NCI-H2227 (cell line): ENCODE data around the gene KHSRP.

Experiments used
- DNase-seq: peaks from one replicate; lab custom pipeline; 2025; ENCODE audit not compliant: unreplicated experiment; lab: John Stamatoyannopoulos, UW

Gene KHSRP

DNA sequence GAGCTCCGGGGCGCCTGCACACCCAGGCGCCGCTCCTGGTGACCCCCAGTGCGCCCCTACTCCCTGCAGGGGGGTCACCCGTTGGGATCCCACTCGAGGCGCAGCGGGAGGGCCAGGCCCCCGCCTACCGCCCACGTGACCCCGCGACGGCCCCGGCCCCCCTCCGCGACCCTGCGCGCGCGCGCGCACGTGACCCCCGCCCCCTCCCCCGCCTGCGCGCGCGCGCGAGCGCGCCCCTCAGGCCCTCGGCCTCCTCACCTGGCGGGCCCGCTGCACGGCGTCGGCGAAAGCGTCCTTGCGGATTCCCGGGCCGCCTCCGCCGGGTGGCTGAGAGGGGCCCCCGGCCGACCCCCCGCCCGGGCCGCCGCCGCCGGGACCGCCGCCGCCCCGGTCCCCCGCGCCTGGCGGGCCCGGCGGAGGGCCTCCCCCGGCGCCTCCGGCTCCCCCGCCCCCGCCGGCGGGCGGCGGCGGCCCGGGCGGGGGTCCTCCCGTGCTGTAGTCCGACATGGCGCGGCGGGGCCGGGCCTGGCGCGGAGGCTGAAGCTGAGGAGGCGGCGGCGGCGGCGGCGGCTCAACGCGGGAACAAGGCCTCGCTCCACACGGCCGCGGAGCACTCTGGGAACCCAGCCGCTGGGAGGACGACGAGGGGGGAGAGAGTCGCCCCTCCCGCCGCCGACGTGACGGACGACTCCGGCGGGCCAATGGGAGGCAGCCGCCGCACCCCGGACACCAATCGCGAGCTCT is at the start of gene KHSRP:
TSS of gene KHSRP (minus strand) at position 617 of the 744 bp plus-strand sequence. CDS start at position 507, 110 bp downstream.
- peak; percentile 40 for DNase-seq

- no peak for DNase-seq
Observed at GRCh38 chr19:6473647-6474046, 49.0 kb upstream of the KHSRP start.

- DNase-seq = no peak
Observed at GRCh38 chr19:6472713-6473112, 48.1 kb upstream of the KHSRP start.

DNA sequence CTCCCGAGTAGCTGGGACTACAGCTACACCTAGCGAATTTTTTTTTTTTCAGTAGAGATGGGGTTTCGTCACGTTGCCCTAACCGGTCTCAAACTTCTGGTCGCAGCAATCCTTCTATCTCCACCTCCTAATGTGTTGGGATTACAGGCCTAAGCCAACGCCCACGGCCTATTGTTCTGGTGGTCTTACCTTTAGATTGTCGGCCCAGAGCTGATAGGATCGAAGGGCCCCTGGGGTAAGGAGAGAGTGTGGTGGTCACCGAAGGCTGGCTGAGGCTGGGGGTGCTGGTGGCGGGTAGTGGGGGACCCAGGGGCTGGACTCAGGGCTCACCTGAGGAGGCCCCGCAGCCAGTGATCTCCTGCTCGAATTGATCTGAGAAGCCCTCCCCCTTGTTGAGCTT is 46.5 kb upstream of the KHSRP start:
- no peak for DNase-seq

- no peak for DNase-seq
Observed at GRCh38 chr19:6470173-6470572, 45.6 kb upstream of the KHSRP start.

GRCh38 chr19:6467384-6467783 is 42.8 kb upstream of the KHSRP start:
- DNase-seq = no peak

- no peak for DNase-seq
Observed at GRCh38 chr19:6466526-6467248, 42.1 kb upstream of the KHSRP start.

DNA sequence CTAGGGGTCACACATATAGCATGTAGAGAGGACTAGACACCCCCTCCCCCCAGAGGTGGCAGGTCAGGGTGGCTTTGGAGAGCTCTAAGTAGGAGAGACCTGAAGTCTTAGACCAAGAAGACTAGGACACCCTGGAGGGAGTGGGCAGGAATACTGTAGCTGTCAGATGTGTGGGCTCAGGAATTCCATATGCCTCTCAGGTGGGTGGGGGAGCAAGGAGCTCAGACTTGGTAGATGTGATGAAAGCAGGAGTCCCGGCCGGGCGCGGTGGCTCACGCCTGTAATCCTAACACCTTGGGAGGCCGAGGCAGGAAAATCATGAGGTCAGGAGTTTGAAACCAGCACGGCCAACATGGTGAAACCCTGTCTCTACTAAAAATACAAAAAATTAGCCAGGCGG is 41.1 kb upstream of the KHSRP start:
- DNase-seq = no peak

GRCh38 chr19:6465006-6465405 is 40.4 kb upstream of the KHSRP start:
- DNase-seq = no peak

DNA sequence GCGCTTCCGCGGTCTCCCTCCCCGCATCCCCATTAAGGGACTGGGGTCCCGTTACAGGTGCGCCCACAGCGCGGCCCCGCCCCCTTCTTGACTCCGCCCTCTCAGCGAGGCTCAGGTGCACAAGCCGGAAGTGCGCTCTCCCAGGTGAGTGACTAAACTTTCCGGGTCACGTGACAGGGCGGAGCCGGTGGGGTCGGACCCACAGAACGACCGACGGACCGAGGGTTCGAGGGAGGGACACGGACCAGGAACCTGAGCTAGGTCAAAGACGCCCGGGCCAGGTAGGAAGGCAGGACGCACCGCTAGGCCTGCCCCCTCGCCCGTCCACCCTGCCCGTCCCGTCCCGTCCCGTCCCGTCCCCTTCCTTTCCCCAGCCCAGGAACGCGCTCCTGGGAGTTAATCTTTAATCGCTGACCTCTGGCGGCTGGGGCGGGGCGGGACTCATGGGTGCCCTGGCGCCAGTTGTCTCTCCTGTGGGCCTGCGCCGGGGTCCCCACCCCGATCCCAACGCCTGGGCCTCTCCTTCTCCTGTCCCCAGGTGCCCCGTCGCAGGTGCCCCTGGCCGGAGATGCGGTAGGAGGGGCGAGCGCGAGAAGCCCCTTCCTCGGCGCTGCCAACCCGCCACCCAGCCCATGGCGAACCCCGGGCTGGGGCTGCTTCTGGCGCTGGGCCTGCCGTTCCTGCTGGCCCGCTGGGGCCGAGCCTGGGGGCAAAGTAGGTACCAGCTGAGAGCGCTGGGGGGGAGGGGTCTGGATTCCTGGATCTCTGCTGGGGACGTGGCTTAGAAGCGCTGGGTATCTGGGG is 39.7 kb upstream of the KHSRP start, which contains the start of gene CRB3:
TSS of gene CRB3 (plus strand) at position 202 of the 804 bp plus-strand sequence. CDS start at position 633, 431 bp downstream.
- no peak for DNase-seq

DNA sequence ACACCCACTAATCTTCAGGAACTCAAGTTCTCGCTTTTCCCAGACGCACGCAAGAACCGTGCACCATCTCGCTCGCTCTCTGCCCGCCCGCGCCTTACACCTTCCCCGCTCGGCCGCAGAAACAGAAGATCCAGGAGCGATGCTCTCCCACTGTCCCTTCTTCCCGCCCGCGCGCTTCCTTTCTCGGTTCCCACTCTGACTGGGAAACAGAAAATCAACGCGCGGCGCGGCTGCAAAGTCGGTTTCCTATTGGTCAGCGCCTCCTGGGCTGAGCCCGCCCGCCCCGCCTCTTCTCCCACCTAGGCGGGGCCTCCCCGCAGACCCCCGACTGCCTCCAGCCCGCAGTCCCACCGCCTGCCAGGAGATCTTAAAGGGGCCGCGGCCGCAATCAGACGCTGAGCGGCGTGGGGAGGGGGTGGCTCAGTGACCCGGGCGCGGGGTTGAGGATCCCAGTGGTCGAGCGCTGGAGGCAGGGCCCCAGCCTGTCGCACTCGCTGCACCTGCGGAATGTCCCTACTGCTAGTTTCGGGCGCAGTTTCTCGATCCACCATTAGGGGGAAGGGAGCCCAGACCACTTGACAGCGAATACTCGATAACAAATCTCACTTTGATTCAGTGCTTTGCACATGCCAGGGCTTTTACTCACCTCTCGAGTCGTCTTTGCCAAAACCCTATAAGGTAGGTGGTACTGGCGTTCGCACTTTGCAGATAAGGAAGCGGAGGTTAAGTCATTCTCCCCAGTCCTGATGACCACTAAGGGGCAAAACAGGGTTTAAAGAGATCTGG is 35.7 kb upstream of the KHSRP start:
- peak; percentile 97 for DNase-seq

GRCh38 chr19:6459262-6460098 is 34.9 kb upstream of the KHSRP start, which contains the start of gene SLC25A23:
Gene SLC25A23 (minus strand): TSS chr19:6459792. CDS start chr19:6459628, 164 bp downstream.
- peak; percentile 69 for DNase-seq

DNA sequence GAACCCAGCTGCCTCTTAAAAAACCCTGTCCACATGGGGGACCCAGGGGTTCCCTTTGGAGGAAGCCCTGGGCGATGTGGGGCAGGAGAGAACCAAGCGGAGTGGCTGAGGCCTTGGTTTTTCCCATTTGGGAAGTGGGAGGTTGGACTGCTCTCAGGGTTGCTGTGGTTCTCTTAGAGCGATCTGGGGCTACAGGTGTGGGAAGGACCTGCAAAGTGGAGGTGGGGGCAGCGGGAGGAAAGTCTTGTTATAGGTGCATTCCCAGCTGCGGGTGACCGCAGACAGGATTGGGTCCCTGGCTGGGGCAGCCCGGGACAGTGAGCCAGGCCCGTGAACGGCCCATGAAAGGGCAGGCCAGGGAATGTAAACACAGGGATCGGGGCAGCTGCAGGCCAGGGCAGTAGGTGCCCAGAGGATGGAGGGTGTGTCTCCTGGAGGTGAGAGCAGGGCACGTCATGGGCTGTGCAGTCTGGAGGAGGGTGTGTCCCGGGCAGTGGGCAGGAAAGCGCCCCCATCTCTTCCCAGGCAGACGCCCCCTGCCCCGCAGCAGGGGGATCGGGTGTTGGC is 34.2 kb upstream of the KHSRP start:
- no peak for DNase-seq

- no peak for DNase-seq
Observed at GRCh38 chr19:6457958-6458694, 33.5 kb upstream of the KHSRP start.

DNA sequence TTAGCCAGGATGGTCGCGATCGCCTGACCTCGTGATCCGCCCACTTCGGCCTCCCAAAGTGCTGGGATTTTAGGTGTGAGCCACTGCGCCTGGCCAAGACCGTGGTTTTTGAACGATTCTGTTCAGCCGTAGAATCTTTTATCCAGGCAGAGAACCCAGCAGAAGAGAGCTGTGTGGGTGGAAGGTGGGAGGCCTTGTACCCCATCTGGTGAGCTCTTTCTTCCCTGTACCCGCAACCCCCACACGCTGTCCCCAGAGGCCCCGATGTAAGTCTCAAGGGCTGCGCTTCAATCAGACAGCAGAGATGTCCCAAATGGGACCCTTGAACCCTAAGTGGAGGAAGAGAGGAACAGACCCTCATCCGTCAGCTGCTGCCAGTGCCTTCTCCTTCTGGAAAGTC is 31.3 kb upstream of the KHSRP start:
- no peak for DNase-seq

- DNase-seq = no peak
Observed at GRCh38 chr19:6453951-6454565, 29.4 kb upstream of the KHSRP start.

GRCh38 chr19:6452899-6453298 is 28.3 kb upstream of the KHSRP start:
- no peak for DNase-seq

GRCh38 chr19:6452223-6452614 is 27.6 kb upstream of the KHSRP start:
- no peak for DNase-seq
